Astrocyte of the spinal cord (primary cell): ENCODE results near the gene NDUFAF7.
A peak's percentile ranks its signal among the peaks of the same experiment; 100 is the strongest.
"Not testable (repeated sequence)": the region's sequence is repeated elsewhere in the genome, so short reads cannot be mapped to it uniquely, and the experiment has no call there.

Experiments used
- DNase-seq: peaks from one replicate; pipeline ENCODE4 v3.0.0; 2011; ENCODE audit warnings: low read depth, low spot score
- H3K4me3 ChIP-seq: 2 replicates; pipeline ENCODE4 v1.5.1; 2011; ENCODE audit warnings: low read depth, mild to moderate bottlenecking, low read length, moderate library complexity
- in situ Hi-C: cut with HindIII; loops from 2 replicates; pipeline ENCODE4 v1.10.0; 2017; ENCODE audit warnings: low sequenced_read_pairs
- TF ChIP-seq, protein P1 (sequence below): IDR thresholded peaks from 2 replicates; pipeline ENCODE4 v1.5.1; 2012; ENCODE audit warnings: low read depth, mild to moderate bottlenecking, low read length, inconsistent platforms

NDUFAF7 gene

DNA sequence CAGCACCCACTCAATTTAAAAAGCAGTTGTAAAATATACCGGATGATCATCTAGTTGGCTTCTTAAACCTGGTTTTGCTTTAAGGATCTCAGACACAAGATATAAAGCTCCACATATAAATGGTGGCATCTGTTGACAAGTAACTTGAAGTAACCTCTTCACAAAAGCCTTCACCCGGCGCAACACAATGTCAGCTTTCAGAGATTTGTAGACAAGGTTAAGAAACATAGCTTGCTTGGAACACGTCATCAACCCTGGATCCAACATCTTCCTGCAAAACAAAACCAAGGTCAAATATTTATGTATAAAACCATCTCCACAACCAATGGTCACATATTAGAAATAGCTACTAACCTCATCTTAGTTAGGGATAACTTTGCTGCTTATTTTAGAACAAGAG, 8.3 kb upstream of the NDUFAF7 start:
- DNase-seq: no peak
- H3K4me3 ChIP-seq: no peak overlapping the region
- in situ Hi-C loops: no loop called here
- TF ChIP-seq, protein P1, sequence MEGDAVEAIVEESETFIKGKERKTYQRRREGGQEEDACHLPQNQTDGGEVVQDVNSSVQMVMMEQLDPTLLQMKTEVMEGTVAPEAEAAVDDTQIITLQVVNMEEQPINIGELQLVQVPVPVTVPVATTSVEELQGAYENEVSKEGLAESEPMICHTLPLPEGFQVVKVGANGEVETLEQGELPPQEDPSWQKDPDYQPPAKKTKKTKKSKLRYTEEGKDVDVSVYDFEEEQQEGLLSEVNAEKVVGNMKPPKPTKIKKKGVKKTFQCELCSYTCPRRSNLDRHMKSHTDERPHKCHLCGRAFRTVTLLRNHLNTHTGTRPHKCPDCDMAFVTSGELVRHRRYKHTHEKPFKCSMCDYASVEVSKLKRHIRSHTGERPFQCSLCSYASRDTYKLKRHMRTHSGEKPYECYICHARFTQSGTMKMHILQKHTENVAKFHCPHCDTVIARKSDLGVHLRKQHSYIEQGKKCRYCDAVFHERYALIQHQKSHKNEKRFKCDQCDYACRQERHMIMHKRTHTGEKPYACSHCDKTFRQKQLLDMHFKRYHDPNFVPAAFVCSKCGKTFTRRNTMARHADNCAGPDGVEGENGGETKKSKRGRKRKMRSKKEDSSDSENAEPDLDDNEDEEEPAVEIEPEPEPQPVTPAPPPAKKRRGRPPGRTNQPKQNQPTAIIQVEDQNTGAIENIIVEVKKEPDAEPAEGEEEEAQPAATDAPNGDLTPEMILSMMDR: no peak

DNA sequence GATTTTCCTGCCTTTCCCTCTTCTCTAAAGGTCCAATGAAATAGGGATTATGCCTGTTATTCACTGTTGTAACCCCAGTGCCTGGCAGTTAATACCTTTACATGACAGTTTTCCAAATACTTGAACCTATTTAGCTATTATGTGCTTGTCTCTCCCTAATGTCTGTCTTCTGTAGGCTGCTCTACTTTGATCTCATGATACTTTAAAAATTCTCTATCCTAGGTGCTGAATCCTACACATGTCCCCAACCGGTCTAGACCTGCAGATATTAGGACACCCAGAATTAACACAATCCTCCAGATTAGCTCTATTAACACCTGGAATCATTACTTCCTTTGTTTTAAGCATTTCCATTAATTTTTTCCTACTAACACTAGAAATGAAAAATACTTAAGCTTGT, 7.4 kb upstream of the NDUFAF7 start:
- TF ChIP-seq, protein P1: no peak
- in situ Hi-C loops: no loop called here
- H3K4me3 ChIP-seq: no peak overlapping the region
- no peak for DNase-seq

DNA sequence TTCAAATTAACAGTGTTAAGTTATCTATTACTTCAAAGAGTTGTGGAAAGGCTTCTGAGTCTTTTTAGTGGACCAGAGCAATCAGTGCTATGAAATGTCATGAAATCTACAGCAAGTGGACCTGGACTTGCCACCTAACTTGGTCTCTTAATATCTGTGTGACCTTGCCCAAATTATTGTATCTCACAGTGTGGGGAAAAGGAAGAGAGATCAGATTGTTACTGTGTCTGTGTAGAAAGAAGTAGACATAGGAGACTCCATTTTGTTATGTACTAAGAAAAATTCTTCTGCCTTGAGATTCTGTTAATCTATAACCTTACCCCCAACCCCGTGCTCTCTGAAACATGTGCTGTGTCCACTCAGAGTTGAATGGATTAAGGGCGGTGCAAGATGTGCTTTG, 6.3 kb upstream of the NDUFAF7 start:
- DNase-seq, in situ Hi-C loops: not testable (repeated sequence)

DNA sequence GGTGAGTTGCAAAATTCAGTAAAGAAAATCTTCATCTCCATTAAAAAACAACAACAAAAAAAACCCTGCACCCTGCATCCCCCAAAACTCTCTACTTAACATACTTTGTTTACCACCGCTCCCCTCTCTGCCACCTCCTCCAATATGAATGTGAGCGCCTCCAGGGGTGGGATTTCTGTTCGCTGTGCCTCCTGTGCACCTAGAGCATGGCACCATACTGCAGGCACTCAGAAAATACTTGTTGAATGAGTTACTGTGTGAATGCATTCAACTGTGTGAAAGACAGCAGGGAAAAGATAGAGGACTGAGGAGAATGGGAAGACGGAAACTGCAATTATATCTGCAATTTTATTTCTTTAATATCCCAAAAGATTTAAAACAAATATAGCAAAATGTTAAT, 4.6 kb upstream of the NDUFAF7 start:
- H3K4me3 ChIP-seq: no peak overlapping the region
- in situ Hi-C loops: no loop called here
- no peak for DNase-seq
- TF ChIP-seq, protein P1: no peak

More for the DNA sequence above, 6.3 kb upstream of the NDUFAF7 start:
- H3K4me3 ChIP-seq: not testable (repeated sequence)

DNA sequence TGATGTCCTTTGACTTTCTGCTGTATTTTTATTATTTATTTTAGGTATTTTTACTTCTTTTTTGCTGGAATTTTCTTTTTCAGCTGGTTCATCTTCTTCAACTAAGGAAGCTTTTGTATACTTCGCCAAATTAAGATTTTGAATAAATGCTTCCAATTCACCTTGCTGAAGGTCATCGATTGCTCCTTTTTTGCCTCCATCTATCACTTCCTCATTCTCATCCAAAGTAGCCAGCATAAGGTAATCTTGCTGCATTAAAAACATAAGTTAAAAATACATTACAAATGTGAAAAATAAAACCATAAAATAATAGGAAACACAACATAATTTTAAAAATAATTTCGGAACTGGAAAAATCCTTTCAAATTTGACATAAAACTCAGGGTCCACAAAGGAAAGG, 2.7 kb upstream of the NDUFAF7 start:
- in situ Hi-C loops: no loop called here
- no peak overlapping the region for H3K4me3 ChIP-seq
- no peak for DNase-seq
- TF ChIP-seq, protein P1: no peak

DNA sequence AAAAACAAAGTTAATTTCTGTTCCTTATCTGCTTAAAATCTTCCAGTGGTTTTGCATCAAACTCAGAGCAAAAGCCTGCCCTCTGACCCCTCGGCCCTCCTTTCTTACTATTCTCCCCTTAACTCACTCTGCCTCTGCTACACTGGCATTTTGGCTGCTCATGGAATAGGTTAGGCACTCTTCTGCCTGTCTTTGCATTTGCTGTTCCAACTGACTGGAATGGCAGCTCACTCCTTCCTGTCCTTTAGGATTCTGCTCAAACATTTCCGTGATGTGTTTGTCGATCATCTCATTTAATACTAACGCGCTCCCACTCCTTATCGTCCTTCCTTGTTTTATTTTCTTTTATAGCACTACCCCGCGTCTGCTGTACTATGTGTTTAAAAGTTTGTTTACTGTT, 877 bp upstream of the NDUFAF7 start:
- in situ Hi-C loops: no loop called here
- TF ChIP-seq, protein P1: no peak
- DNase-seq: no peak
- peak overlapping the region; percentile 91 for H3K4me3 ChIP-seq

DNA sequence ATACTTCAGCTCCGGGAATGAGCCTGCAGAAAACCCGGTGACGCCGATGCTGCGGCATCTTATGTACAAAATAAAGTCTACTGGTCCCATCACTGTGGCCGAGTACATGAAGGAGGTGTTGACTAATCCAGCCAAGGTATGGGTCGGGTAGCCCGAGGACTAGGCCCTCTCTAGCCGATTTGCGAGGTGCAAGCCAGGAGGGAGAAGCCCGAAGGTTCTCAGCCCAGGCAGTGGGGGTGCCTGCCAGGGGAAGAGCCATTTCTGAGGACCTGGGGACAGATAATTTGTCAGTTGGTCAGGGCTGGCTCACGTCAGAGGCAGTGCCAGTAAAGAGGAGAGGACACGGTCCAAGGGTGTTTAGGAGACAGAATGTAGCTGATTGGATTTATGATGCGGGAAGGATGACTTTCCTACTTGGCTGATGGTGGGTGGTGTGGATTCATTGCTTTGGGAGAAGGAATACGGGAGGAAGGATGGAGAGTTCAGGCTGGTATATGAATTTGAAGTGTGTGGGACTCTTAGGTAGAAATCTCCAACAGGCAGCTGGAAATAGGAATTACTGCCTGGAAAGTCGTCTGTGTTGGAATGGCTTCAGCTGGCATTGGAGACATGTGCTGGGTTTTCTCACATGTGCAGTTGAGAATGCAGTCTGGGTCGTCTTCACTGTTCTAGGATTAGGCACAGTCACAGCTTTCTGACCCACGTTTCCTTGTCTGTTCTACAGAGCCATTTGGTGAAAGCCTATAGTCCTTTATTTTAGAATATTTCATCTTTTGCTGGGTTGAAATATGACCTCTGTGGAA, 874 bp downstream of the NDUFAF7 start:
- in situ Hi-C loops: no loop called here
- peak overlapping the region; percentile 91 for H3K4me3 ChIP-seq
- TF ChIP-seq, protein P1: no peak
- DNase-seq: peak; percentile 22
